Body of pancreas (tissue), 4 donors: ENCODE data around the gene SAMD14. TPM values are rescaled to one million over a fixed set of nuclear protein-coding genes. Genes with fewer than 3 reads are reported as not detected.

Source experiments
- ATAC-seq: fragments of 150-250 bp; one replicate; pipeline ENCODE4 v1.9.1; 2016
- DNase-seq, 4 donors: peaks; one replicate each; pipeline ENCODE4 v3.0.0-alpha.2; 2019
- H3K27ac ChIP-seq, 4 donors: fragments of 200-600 bp; sonication (generic); 1 replicate in 3 of 4; 2 replicates in 1 of 4; pipeline versions ENCODE4 v1.5.1 to v1.6.1; 2016 to 2019; ENCODE audit warnings: mild to moderate bottlenecking in 1 of 4, mixed read lengths in 1 of 4, moderate library complexity in 1 of 4
- H3K27me3 ChIP-seq, 2 donors: fragments of 200-600 bp; sonication (generic); one replicate each; pipeline ENCODE4 v1.6.0; 2016; ENCODE audit warnings: mild to moderate bottlenecking in 1 of 2
- H3K36me3 ChIP-seq, 2 donors: fragments of 200-600 bp; sonication (generic); replicated peaks in 1 of 2; 2 replicates each; pipeline ENCODE4 v1.5.1; 2016; ENCODE audit warnings: low read depth in 2 of 2; ENCODE audit not compliant: insufficient read depth in 1 of 2
- H3K4me1 ChIP-seq: fragments of 200-600 bp; sonication (generic); one replicate; pipeline ENCODE4 v1.6.0; 2016
- H3K4me3 ChIP-seq, 2 donors: fragments of 200-600 bp; sonication (generic); 1 replicate in 1 of 2; 2 replicates in 1 of 2; pipeline ENCODE4 v1.5.1; 2016 to 2019
- H3K9me3 ChIP-seq, 3 donors: fragments of 200-600 bp; sonication (generic); 1 replicate in 2 of 3; 2 replicates in 1 of 3; pipeline ENCODE4 v1.5.1; 2016
- POLR2A ChIP-seq, 3 donors: fragments of 450-650 bp; IDR thresholded peaks; one replicate each; pipeline ENCODE4 v1.6.1; 2016; ENCODE audit warnings: antibody characterized with exemption in 3 of 3, mild to moderate bottlenecking in 2 of 3
- WGBS, 2 donors: methylation state at CpG; one replicate each; pipeline ENCODE4 v1.1.5; 2017; 5-methylcytosine and 5-hydroxymethylcytosine counted together
- intact Hi-C: fragments of 100-400 bp; cut with DNase I; formaldehyde crosslinking; loops from one replicate; pipeline ENCODE4 v1.15.1; 2023
- total RNA-seq, 2 donors: library from RNA; depleted of rRNA; stranded (reverse); fragments of >200 nt; gene quantifications; one replicate each; pipeline ENCODE4 v1.1.0, GENCODE V29; 2016
- TF ChIP-seq, protein P1 (sequence below), 7 experiments: fragments of 450-650 bp in 4 of 7; fragments of 200-600 bp in 3 of 7; sonication (generic) in 3 of 7; IDR thresholded peaks; one replicate each; pipeline ENCODE4 v1.5.1; 2016 to 2019; ENCODE audit warnings: antibody characterized with exemption in 7 of 7

Gene SAMD14
- total RNA-seq, 2 donors from 2014 or later, result not detected

GRCh38 chr17:50120475-50121253 is 9.3 kb downstream of the SAMD14 start:
- H3K27ac ChIP-seq, result no peak overlapping the region
- TF ChIP-seq, protein P1, sequence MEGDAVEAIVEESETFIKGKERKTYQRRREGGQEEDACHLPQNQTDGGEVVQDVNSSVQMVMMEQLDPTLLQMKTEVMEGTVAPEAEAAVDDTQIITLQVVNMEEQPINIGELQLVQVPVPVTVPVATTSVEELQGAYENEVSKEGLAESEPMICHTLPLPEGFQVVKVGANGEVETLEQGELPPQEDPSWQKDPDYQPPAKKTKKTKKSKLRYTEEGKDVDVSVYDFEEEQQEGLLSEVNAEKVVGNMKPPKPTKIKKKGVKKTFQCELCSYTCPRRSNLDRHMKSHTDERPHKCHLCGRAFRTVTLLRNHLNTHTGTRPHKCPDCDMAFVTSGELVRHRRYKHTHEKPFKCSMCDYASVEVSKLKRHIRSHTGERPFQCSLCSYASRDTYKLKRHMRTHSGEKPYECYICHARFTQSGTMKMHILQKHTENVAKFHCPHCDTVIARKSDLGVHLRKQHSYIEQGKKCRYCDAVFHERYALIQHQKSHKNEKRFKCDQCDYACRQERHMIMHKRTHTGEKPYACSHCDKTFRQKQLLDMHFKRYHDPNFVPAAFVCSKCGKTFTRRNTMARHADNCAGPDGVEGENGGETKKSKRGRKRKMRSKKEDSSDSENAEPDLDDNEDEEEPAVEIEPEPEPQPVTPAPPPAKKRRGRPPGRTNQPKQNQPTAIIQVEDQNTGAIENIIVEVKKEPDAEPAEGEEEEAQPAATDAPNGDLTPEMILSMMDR (IDR thresholded peaks at IDR 0.05), result no peak
- TF ChIP-seq POLR2A (IDR thresholded peaks at IDR 0.05), result no peak

GRCh38 chr17:50118828-50119218 is 11.1 kb downstream of the SAMD14 start:
- H3K27me3 ChIP-seq, result no peaks in the 10 kb centered on the region
- intact Hi-C loops, result no loop called here
- WGBS, 2 donors, result 77% methylated on average over 4 of the region's 4 CpGs
- DNase-seq (no peak), ATAC-seq (no peak)
- H3K27ac ChIP-seq, result no peak overlapping the region
- H3K4me1 ChIP-seq, result peaks cover 12% of the 10 kb centered on the region
- no peak for TF ChIP-seq POLR2A (IDR thresholded peaks at IDR 0.05)
- no peaks in the 10 kb centered on the region for H3K9me3 ChIP-seq
- H3K4me3 ChIP-seq, result no peak overlapping the region
- H3K36me3 ChIP-seq, result no peaks in the 10 kb centered on the region

More at GRCh38 chr17:50120475-50121253, 9.3 kb downstream of the SAMD14 start:
- Histone ChIP-seq H3K4me3 (no peak overlapping the region), H3K36me3 (no peaks in the 10 kb centered on the region), H3K4me1 (peaks cover 12% of the 10 kb centered on the region), H3K27me3 (no peaks in the 10 kb centered on the region), H3K9me3 (no peaks in the 10 kb centered on the region)
- DNase-seq (no peak), ATAC-seq (no peak)
- 82 to 89% methylated on average over 7 of the region's 7 CpGs for WGBS, 2 donors
- intact Hi-C loops, result no loop called here

DNA sequence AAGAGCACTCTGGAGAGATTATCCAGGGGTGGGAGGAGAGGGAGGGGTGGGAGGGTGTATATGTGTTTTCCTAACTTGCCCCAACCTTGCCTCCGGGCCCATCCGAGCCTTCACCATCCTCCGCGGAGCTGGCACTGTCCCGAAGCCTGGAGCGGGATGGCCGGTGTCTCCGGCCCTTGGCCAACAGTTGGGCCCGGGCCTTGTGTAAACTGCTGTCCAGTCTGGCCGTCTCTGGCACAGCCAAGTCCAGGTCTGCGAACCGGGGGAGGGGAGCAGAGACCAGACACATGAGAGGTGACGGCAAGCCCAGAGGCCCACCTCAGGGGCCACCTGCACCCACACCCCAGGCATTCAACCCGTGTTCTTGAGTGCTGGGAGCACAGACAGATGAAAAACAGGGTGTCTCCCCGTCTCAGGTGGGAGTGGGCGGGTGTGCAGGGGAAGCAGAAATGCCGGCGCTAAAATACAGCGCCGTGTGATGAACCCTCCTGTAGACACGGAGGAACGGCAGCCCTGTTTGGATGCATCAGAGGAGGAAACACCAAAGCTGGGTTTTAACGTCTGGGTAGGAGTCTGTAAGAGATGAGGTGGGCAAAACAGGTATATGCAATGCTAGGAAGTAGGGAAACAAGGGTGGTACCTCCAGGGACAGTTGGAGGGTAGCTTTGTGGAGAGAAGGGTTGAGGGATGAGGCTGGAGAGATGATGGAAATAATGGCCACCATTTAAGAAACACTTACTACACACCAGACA is 11.7 kb downstream of the SAMD14 start:
- Histone ChIP-seq H3K36me3 (no peaks in the 10 kb centered on the region), H3K9me3 (no peaks in the 10 kb centered on the region), H3K4me1 (peaks cover 12% of the 10 kb centered on the region), H3K27me3 (no peaks in the 10 kb centered on the region), H3K4me3 (no peak overlapping the region), H3K27ac (no peak overlapping the region)
- ATAC-seq (no peak), DNase-seq (no peak)
- intact Hi-C loops, result no loop called here
- TF ChIP-seq POLR2A (IDR thresholded peaks at IDR 0.05), result no peak
- TF ChIP-seq, protein P1 (IDR thresholded peaks at IDR 0.05), result no peak
- WGBS, 2 donors, result 61 to 72% methylated on average over 11 to 22 of the region's 23 CpGs

DNA sequence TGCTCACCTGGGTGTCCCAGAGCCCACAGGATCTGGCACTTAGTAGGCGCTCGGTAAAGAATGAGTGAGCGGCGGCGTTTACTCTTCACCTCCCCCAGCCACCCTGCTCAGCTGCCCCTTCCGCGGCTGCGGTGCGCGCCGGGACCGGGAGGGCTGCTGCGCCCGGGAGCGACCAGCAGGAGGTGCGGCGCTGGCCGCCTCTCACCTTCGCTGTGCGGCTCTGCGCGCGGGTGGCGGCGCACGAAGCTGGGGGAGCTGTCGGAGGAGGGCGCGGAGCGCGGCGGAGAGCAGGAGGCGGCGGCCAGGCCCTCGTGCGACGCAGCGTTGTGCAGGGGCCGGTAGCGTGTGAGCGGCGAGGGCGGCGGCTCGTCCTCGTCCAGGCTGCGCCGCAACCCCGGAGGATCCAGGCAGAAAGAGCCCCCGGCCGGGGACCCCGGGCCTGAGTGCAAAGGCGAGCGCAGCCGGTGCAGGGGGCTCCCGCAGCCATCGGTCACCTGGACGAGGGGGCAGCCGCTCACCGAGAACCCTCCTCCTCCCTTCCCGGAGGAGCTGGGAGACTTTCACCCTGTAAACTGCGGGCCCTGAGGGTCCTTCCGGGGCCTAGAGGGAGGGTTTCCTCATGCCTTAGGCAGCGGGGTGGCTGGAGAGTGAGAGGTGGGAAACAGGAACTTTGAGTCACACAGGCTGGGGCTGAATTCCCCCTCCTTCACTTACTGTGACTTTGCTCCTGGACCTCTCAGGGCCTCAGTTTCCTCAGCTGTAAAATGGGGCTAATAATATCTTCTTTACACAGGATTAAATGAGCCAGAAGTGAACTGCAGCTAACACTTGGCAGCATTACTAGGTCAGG is 12.5 kb downstream of the SAMD14 start:
- H3K27ac ChIP-seq, result no peak overlapping the region

More for the DNA sequence above, 12.5 kb downstream of the SAMD14 start:
- 9 to 82% methylated on average over 3 to 62 of the region's 64 CpGs for WGBS, 2 donors
- Histone ChIP-seq H3K27me3 (no peaks in the 10 kb centered on the region), H3K4me1 (peaks cover 14% of the 10 kb centered on the region), H3K36me3 (no peaks in the 10 kb centered on the region), H3K4me3 (no peak overlapping the region), H3K9me3 (no peaks in the 10 kb centered on the region)
- intact Hi-C loops, result no loop called here
- peak; percentile 81 for ATAC-seq
- no peak for TF ChIP-seq POLR2A (IDR thresholded peaks at IDR 0.05)
- TF ChIP-seq, protein P1 (IDR thresholded peaks at IDR 0.05), result peak; percentile 62 to 92 (median 71)
- peak; percentile 64 to 78 (median 72) for DNase-seq
